GM12864 (cell line): Measurements from ENCODE around the gene RPS6KC1.
"Not testable (repeated sequence)": the region's sequence is repeated elsewhere in the genome, so short reads cannot be mapped to it uniquely, and the experiment has no call there.

ENCODE experiments used
- DNase-seq: peaks from one replicate; pipeline ENCODE4 v3.0.0-alpha.2; 2011; ENCODE audit warnings: low read depth
- H3K4me3 ChIP-seq: 2 replicates; pipeline ENCODE4 v1.5.1; 2011; ENCODE audit warnings: mild to moderate bottlenecking, low read depth, low read length, control low read depth
- CTCF ChIP-seq: IDR thresholded peaks from 2 replicates; pipeline ENCODE4 v1.5.1; 2011; ENCODE audit warnings: low read depth, mild to moderate bottlenecking, moderate library complexity, low read length, control low read depth, inconsistent platforms; ENCODE audit errors: missing control alignments

The RPS6KC1 gene

GRCh38 chr1:213179784-213180183 lies 128.7 kb downstream of the RPS6KC1 start:
- no peak for TF ChIP-seq CTCF
- H3K4me3 ChIP-seq: no peak overlapping the region
- no peak for DNase-seq

GRCh38 chr1:213180833-213181232 lies 129.8 kb downstream of the RPS6KC1 start:
- H3K4me3 ChIP-seq: no peak overlapping the region
- TF ChIP-seq CTCF: no peak

GRCh38 chr1:213183036-213183672 lies 132.1 kb downstream of the RPS6KC1 start:
- H3K4me3 ChIP-seq: no peak overlapping the region
- DNase-seq: no peak
- TF ChIP-seq CTCF: no peak

More at GRCh38 chr1:213180833-213181232, 129.8 kb downstream of the RPS6KC1 start:
- no peak for DNase-seq

GRCh38 chr1:213186168-213186567 lies 135.1 kb downstream of the RPS6KC1 start:
- DNase-seq: no peak
- H3K4me3 ChIP-seq: no peak overlapping the region
- TF ChIP-seq CTCF: no peak

- TF ChIP-seq CTCF: no peak
- DNase-seq: no peak
- no peak overlapping the region for H3K4me3 ChIP-seq
Measured at GRCh38 chr1:213192026-213192425, 141.0 kb downstream of the RPS6KC1 start.

GRCh38 chr1:213194383-213194782 lies 143.3 kb downstream of the RPS6KC1 start:
- H3K4me3 ChIP-seq: no peak overlapping the region
- TF ChIP-seq CTCF: no peak
- no peak for DNase-seq

GRCh38 chr1:213194855-213195254 lies 143.8 kb downstream of the RPS6KC1 start:
- H3K4me3 ChIP-seq: no peak overlapping the region
- DNase-seq: no peak
- TF ChIP-seq CTCF: no peak

- DNase-seq: not testable (repeated sequence)
Measured at GRCh38 chr1:213196328-213197054, 145.4 kb downstream of the RPS6KC1 start.

More at GRCh38 chr1:213196328-213197054, 145.4 kb downstream of the RPS6KC1 start:
- not testable (repeated sequence) for H3K4me3 ChIP-seq
